Kidney epithelial cell (primary cell): ENCODE data around the gene TPTE. TPM values are rescaled to one million over a fixed set of nuclear protein-coding genes. Genes with fewer than 3 reads are reported as not detected.
"Not testable (repeated sequence)": the region's sequence is repeated elsewhere in the genome, so short reads cannot be mapped to it uniquely, and the experiment has no call there.

Experiments
- DNase-seq: peaks from one replicate; pipeline ENCODE4 v3.0.0-alpha.2; 2010; ENCODE audit warnings: low read depth
- H3K27me3 ChIP-seq: 2 replicates; pipeline ENCODE4 v1.6.0; 2011; ENCODE audit warnings: low read length; ENCODE audit not compliant: control insufficient read depth, insufficient read depth
- H3K36me3 ChIP-seq: 2 replicates; pipeline ENCODE4 v1.5.1; 2011; ENCODE audit warnings: low read length; ENCODE audit not compliant: control insufficient read depth, insufficient read depth
- H3K4me3 ChIP-seq: 2 replicates; pipeline ENCODE4 v1.5.1; 2011; ENCODE audit warnings: low read depth, mild to moderate bottlenecking, control low read depth, low read length
- total RNA-seq: library from RNA; depleted of rRNA; stranded (reverse); fragments of >200 nt; gene quantifications from 2 replicates; pipeline ENCODE4 v1.2.3, GENCODE V29; 2015
- TF ChIP-seq, protein P1 (sequence below): IDR thresholded peaks from 2 replicates; pipeline ENCODE4 v1.5.1; 2011; ENCODE audit warnings: mild to moderate bottlenecking, moderate library complexity, low read length, control low read depth, inconsistent platforms; ENCODE audit not compliant: insufficient read depth, poor library complexity, severe bottlenecking

The TPTE gene
- total RNA-seq, result not detected in 2 replicates

DNA sequence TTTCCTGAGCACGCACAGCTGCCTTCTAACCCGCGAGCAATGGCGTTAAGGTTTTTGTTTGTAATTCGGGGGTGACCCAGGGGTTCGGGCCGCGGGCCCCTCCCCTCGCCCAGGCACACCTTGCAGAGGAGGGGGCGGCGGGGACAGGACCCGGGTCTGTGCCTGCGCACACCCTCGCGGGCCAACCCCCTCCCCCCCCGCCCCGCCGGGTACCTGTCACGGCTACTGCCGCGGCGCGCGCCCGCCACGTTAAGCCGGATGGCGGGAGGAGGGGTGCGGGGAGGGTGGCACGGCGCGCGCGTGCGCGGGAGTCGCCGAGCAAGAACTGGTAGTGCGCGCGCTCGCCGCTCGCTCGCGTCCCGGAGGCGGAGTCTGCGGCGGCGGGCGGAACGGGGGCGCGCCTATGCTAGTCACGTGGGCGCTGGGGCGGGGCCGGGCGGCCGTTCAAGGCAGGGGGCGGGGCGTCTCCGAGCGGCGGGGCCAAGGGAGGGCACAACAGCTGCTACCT is at the start of gene TPTE:
Gene TPTE, plus strand, starts transcription at position 493 of the 508 bp plus-strand sequence. CDS start 17,141 bp downstream, outside the sequence.
- DNase-seq, result no peak
- Histone ChIP-seq H3K4me3 (no peak within 1 kb of the TSS), H3K27me3 (no peaks in the 10 kb centered on the region), H3K36me3 (no peaks in the 10 kb centered on the region)
- TF ChIP-seq, protein P1, sequence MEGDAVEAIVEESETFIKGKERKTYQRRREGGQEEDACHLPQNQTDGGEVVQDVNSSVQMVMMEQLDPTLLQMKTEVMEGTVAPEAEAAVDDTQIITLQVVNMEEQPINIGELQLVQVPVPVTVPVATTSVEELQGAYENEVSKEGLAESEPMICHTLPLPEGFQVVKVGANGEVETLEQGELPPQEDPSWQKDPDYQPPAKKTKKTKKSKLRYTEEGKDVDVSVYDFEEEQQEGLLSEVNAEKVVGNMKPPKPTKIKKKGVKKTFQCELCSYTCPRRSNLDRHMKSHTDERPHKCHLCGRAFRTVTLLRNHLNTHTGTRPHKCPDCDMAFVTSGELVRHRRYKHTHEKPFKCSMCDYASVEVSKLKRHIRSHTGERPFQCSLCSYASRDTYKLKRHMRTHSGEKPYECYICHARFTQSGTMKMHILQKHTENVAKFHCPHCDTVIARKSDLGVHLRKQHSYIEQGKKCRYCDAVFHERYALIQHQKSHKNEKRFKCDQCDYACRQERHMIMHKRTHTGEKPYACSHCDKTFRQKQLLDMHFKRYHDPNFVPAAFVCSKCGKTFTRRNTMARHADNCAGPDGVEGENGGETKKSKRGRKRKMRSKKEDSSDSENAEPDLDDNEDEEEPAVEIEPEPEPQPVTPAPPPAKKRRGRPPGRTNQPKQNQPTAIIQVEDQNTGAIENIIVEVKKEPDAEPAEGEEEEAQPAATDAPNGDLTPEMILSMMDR, result no peak

DNA sequence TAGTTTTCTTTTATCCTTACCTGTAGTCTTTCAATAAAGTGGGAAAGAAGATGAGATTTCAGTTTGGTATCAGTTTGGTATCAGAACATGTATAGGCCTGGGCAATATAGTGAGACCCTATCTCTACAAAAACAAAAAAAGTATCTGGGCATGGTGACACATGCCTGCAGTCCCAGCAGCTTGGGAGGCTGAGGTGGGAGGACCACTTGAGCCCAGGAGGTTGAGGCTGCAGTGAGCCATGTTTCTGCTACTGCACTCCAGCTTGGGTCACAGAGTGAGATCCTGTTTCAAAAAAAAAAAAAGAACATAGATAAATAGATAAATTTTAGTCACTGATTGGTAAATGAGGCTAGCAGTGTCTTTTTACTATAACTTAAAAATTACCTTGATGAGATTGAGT is 49.4 kb upstream of the TPTE start:
- not testable (repeated sequence) for H3K27me3 ChIP-seq, H3K36me3 ChIP-seq, DNase-seq, H3K4me3 ChIP-seq

DNA sequence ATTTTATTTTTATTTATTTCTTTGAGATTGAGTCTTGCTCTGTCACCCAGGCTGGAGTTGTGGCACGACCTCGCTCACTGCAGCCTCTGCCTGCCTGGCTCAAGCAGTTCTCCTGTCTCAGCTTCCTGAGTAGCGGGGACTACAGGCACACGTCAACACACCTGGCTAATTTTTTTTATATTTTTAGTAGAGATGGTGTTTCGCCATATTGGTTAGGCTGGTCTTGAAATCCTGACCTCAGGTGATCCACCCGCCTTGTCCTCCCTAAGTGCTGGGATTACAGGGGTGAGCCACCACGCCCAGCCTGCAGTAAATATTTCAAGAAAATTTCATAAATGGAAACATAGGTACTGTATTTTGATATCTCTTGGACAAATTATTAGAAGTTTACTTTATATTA is 43.6 kb upstream of the TPTE start:
- not testable (repeated sequence) for H3K36me3 ChIP-seq, DNase-seq, H3K4me3 ChIP-seq, H3K27me3 ChIP-seq

DNA sequence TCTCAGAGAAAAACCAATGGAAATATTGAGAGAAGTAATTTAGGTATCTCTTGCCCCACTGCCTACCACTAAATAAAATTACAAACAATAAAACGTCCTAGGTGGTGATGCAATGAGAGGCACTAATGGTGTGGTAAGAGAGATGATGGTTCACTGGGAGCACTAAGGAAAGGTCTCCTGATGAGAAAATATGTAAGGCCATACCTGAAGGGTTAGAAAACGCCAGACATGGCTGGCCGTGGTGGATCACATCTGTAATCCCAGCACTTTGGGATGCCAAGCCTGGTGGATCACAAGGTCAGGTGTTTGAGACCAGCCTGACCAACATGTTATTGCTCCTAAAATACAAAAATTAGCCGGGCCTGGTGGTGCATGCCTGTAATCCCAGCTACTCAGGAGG is 41.5 kb upstream of the TPTE start:
- H3K27me3 ChIP-seq, H3K4me3 ChIP-seq, DNase-seq, H3K36me3 ChIP-seq: not testable (repeated sequence)

DNA sequence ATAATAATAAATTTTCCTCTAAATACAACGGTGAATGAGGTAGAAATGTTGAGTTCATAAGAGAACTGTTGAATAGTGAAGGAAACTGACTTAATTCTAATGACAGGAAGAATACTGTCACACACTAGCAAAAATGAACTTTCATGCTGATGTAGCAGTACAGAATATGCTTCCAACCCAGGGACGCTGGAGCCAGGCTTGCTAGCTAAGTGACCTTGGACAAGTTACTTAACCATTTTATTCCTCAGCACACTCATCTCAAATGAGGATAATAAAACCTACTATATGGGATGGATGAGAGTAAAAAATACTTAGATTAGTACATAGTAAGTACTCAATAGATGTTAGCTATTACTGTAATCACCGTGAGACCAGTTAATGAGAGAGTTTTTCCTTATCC is 36.5 kb upstream of the TPTE start:
- DNase-seq, H3K36me3 ChIP-seq, H3K4me3 ChIP-seq, H3K27me3 ChIP-seq: not testable (repeated sequence)

DNA sequence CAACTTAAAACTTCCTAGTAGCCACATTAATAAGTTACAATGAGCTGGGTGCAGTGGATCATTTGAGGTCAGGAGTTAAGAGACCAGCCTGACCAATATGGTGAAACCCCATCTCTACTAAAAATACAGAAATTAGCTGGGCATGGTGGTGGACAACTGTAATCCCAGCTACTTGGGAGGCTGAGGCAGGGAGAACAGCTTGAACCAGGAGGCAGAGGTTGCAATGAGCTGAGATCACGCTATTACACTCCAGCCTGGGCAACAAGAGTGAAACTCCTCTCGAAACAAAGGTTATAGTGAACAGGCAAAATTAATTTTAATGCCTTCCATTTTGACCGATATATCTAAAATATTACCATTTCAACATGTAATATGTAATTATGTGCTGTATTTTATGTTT is 30.9 kb upstream of the TPTE start:
- not testable (repeated sequence) for H3K36me3 ChIP-seq, DNase-seq, H3K4me3 ChIP-seq, H3K27me3 ChIP-seq

DNA sequence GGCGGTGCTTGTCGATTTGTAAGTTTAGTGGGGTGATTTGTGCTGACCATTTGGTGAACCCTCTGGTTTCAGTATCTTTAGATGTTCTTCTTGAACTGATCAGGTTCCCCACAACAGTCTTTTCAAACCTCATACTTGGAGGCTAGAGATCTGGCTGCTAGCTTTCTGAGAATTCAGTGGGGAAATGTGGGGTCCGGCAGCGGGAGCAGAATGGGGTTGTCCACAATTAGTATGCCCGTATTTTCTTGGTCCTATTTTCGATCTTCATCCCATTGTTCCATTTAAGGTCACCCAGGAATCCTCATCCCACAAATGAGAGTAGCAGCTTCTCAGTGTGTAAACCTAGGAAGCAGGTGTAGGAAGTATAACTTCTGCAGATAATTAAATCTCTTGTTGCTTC is 10.3 kb upstream of the TPTE start:
- H3K4me3 ChIP-seq, result no peak overlapping the region
- TF ChIP-seq, protein P1, result no peak
- no peaks in the 10 kb centered on the region for H3K27me3 ChIP-seq
- no peaks in the 10 kb centered on the region for H3K36me3 ChIP-seq
- no peak for DNase-seq

DNA sequence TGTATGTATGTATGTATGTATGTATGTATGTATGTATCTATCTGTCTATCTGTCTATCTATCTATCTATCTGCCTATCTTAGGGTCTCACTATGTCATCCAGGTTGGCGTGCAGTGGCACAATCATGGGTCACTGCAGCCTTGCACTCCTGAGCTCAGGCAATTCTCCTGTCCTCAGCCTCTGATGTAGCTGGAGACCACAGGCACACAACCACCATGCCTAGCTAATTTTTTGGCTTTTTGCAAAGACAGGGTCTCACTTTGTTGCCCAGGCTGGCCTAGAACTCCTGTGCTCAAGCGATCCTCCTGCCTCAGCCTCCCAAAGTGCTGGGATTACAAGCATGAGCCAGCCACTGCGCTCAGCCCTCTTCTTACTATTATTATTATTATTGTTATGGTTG is 4.5 kb upstream of the TPTE start:
- not testable (repeated sequence) for DNase-seq, H3K27me3 ChIP-seq, H3K4me3 ChIP-seq, H3K36me3 ChIP-seq

DNA sequence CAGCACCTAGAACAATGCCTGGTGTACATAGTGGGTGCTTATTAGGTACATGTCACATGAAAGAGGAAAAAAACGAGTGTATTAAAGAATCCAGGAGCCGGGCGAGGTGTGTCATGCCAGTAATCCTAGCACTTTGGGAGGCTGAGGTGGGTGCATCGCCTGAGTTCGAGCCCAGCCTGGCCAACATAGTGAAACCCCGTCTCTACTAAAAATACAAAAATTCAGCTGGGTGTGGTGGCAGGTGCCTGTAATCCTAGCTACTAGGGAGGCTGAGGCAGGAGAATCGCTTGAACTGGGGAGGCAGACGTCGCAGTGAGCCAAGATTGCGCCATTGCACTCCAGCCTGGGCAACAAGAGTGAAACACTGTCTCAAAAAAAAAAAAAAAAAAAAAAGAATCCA is 3.5 kb upstream of the TPTE start:
- not testable (repeated sequence) for DNase-seq, H3K4me3 ChIP-seq, H3K27me3 ChIP-seq, H3K36me3 ChIP-seq

DNA sequence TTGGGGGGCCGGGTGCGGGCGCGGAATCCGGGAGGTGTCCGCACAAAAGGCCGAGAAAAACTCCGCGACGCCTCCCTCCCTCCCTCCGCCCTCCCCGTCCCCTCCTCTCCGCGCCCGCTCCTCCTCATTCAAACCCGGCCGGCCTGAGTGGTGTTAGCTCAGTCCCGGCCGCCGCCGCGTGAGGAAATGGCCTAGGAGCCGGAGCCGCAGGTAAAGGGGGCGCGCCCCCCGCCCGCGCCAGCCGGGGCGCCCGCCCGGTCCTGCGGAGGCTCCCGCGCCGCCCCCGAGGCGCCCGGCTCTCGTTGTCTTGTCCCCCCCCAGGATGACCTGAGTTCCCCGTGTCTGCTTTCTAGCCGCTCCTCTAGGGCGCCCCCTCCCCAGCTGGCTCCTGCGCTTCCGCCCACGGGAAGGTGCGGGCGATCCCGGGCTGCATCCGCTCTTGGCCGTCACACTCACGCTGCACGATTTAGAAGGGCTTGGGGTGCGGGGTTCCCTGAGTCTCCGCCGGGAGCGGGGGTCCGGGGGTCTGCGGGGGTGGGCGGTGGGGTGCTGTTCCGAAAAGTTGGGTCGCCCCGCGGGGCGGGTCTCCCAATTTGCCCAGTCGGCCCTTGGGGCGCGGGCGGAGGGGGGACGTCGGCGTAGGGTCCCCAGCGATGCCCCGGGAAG is 585 bp downstream of the TPTE start:
- not testable (repeated sequence) for H3K27me3 ChIP-seq, DNase-seq, H3K36me3 ChIP-seq, H3K4me3 ChIP-seq
